ENCODE results near the gene SMOC1.

SMOC1 gene

DNA sequence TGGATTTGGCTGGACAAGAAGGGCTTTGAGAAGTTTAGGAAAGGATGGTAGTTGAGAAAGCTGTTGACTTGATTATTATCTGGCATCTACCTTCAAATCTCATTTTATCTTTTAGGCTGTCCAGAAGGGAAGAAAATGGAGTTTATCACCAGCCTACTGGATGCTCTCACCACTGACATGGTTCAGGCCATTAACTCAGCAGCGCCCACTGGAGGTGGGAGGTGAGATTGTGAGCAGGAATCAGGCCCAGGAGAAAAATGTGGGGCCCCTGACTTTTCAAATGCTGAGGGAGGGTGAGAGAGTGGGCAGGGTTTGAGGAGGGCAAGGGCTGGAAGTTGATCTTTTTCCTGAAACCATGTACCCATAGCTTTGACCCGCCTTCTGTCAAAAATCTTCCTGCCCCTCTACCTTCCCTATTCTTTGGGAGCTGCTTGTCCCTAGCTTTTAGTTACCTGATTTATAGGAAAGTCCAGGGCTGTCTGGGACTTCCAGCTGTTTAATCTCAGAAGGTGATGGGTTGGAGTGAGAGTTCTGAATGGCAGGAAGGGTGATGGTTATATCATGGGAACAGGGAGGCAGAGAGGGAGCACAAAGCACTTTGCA, 134.2 kb downstream of the SMOC1 start:
- DNase-seq: peak; percentile 45 to 61 (median 47)

DNA sequence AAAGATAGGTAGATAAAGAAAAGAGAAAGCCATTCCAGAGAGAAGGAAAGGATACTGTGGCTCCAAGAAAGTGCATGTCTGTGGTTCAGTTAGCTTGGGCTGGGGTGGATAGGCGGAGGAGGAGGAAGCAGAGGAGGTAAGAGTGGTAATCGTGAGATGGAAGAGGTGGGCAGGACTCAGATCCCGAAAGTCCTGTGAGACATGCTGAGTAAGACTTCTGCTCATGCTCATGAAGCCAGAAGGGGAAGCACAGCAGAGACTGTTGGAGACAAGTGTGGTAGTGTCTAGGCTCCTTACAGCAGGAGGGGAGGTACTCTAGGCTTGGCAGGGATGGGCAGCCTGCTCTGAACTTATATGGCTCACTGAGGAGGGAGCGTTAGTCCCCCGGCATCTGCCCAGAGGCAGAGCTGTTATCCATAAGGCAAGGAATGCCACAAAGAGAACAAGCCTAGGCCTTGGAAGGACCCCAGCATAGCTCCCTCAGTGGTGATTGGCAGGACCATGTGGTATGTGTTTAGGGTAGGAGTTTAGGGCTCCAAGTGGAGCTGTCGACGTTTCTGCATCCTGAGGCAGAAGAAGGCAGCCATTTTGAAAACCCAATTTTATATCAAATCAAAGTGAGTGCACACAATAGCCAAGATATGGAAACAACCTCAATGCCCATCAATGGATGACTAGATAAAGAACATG, 135.3 kb downstream of the SMOC1 start:
- peak; percentile 61 to 63 (median 61) for DNase-seq

DNA sequence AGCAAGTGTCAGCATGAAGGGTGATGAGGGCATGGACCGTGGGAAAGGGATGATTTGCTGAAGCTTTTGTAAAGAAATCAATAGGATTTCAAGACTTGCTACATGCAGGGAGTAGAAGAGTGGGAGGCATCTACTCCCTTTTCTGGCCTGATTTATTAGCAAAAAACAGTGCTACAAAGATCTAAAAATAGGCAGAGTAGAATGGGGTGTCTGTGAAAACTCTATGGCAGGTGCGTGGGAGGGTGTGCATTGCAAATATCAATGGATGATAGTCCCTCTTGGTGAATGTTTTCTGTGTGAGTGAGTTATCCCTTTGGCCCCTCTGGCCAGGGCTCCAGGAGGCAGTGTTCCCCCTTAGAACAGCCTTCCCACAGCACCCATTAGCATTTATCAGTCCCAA, 139.0 kb downstream of the SMOC1 start:
- DNase-seq: no peak

DNA sequence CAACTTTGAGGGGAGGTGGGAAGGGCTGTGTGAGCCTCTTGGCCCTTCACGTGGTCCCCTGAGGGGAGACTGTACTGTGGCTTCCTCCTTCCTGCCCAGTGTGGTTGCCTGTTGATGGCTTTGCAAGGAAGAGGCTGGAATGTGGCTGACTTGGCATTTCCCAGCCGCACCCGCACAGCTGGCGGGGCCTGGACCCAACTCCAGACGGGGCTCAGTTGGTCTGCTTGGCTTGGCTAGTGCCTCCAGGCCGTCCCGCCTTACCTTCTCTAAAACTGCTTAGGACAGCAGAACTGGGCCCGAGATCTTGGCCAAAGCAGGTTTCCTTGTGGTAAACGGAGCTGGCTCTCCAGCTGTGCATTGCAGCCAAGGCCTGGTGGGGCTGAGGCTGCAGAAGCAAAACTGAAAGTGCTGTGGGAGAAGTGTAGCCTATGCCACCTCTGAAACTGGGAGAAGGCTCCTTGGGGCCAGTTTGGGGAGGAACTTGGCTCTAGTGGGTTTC, 139.5 kb downstream of the SMOC1 start:
- peak; percentile 71 to 81 (median 78) for DNase-seq

GRCh38 chr14:70019695-70020094, 140.5 kb downstream of the SMOC1 start:
- DNase-seq: no peak

DNA sequence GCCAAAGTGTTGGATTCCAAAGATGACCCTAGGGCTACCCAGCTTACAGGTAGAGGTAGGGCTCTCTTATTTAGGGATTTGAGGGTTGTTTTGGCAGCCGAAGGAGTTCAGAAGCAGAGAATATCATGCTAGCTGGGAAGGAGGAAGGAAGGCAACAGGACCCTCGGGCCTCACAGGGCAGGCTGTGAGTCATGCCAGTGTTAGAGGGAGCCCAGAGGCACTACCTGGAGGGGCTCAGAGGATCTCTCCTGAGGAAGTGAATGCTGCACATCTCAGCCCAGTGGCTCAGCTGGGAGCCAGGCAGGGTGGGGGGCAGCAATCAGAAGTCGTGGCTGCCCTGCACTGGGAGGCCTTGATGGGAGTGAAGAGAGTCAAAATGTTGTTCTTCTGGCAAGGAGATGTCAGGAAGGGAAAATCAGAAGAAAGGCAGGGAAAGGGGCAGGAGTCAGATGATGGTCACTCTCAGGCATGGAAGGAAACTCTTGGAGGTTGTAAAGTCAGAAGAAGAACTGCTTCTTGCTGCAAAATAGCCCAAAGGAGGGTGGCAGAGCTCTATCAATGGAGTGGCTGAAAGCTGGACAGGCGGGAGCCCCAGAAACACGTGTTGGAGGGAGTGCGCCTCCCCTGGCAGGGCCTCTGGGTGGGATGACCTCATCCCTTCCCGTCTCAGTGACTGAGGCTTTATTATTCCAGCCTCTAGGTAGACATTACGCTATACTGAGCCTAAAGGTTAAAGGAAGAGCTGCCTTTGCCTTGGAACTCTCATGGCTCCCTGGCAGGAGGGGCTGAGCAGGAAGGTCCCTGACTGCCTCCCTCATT, 141.3 kb downstream of the SMOC1 start:
- peak; percentile 47 to 59 (median 53) for DNase-seq

DNA sequence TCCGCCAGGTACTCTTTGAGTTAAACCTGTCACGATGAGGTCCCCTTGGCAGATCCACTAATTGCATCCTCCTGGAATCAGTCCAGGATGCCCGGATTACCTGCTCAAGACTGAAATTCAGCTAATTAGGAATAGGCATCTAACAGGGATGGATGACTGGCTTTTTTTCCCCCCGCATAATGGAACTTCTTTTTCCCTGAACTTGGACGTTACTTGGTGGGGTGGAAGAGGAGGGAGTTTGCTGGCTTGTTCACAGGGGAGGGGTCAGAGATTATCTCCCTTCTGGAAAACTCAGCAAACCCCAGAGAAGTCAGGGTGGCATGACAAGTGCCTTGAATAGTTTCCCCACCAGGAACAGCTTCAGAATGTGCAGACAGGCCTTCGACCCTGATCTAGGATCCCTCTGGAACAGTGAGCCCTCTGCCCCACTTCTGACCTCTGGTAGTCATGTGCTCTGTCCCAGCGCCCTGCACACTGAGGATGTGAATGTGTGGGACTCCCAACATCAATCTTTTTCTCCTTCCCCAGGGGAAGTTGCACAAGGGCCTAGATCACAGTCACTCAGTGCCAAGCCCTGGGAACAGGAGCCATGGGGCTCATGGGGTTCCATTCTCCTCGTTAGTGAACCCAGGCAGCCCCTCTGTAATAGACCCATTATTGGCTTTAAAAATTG, 142.5 kb downstream of the SMOC1 start:
- DNase-seq: peak; percentile 48 to 62 (median 55)

DNA sequence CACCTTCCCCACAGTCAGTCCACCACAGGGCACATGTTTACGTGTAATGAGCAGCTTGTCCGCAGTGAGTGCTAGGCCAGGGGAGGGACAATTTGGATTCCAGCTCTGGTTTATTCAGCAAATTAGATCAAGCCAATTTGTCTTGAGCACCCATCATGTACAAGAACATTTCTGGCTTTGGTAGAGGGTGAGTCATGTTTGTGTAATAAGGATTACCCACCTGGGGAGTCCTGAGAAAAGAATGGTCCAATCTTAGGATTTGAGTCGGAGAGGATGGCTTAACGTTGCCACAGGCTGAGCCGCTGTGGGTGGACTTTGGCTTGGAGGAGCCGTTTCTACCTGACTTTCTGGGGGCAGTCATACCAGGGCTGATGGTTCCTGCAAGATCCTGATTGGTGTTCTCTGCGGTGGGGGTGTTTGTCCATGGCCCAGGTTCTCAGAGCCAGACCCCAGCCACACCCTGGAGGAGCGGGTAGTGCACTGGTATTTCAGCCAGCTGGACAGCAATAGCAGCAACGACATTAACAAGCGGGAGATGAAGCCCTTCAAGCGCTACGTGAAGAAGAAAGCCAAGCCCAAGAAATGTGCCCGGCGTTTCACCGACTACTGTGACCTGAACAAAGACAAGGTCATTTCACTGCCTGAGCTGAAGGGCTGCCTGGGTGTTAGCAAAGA, 143.7 kb downstream of the SMOC1 start:
- no peak for DNase-seq

GRCh38 chr14:70023871-70024270, 144.7 kb downstream of the SMOC1 start:
- no peak for DNase-seq

DNA sequence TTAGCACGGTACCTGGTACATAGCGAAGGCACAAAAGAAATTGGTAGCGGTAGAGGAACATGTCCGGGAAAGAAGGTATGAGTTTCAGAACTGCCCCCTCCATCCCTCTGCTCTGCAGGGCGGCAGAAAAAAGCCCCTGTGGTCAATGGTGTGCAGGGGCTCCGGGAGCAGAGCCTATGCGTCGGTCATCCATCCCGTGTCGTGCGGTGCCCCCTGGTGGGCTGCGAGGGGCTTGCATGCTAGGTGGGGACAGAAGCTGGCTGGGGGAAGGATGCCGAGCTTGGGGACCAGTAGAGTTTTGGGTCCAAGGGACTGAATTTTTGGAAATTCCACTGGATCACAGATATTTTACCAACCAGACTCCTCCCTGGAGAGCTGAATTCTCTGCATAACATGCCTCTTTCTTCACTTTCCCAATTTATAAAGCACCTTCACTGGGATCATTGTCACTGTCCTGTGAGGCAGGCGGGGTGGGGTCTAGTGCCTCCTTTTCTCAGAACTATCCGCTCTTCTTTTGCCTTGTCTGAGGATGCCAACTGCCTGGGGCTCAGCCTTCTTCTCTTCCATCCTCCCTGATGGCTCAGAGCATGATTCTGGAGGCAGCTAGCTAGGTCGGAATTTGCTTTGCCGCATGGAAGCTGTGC, 148.7 kb downstream of the SMOC1 start:
- DNase-seq: peak; percentile 64 to 86 (median 83)

GRCh38 chr14:70029296-70030132, 150.3 kb downstream of the SMOC1 start:
- no peak for DNase-seq

DNA sequence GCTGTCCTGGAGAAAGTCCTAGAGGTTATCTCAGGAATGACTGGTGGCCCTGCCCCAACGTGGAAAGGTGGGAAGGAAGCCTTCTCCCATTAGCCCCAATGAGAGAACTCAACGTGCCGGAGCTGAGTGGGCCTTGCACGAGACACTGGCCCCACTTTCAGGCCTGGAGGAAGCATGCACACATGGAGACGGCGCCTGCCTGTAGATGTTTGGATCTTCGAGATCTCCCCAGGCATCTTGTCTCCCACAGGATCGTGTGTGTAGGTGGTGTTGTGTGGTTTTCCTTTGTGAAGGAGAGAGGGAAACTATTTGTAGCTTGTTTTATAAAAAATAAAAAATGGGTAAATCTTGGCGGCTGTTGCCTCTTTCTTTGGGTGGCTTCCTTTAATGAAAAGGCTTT, 152.8 kb downstream of the SMOC1 start:
- no peak for DNase-seq

DNA sequence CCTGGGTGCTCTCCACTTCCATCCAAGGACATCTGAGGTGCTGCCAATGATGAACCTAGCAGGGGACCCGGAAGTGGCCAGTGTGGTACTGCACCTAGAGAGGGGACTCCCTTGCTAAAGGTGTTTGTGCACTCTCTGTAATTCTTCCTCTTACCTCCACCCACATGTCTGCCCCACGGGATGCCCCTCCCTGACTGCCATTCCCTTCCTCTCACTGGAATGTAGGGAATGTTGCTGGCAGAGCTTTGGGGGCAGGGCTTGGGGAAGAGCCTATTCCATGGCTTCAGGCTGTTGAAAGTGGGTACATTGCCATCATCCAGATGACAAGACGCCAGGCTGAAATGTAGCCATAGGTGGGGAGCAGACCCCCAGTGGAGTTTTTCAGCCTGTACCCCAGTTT, 153.2 kb downstream of the SMOC1 start:
- DNase-seq: no peak

- DNase-seq: no peak
These were observed 153.9 kb downstream of the SMOC1 start for GRCh38 chr14:70033116-70033515.

- DNase-seq: no peak
These were observed 154.3 kb downstream of the SMOC1 start for GRCh38 chr14:70033561-70033960.

GRCh38 chr14:70034257-70034656, 155.0 kb downstream of the SMOC1 start:
- no peak for DNase-seq

DNA sequence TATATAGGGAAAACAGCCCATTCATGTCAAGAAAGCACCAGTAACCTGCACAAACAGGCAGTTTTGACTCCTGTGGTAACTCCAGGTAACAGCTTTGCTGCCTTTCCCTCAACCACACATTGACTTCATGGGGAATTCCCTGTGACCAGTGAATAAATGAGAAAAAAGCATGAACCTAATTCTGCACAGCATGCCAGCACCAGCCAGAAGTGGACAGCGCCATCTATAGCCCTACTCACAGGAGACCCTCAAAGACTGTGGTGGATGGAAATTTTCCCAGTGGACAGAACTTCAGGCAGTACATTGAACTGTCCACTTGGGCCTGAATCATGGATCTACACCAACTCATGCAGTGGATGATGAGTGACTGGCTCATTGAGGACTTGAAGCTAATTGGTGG, 157.4 kb downstream of the SMOC1 start:
- no peak for DNase-seq

DNA sequence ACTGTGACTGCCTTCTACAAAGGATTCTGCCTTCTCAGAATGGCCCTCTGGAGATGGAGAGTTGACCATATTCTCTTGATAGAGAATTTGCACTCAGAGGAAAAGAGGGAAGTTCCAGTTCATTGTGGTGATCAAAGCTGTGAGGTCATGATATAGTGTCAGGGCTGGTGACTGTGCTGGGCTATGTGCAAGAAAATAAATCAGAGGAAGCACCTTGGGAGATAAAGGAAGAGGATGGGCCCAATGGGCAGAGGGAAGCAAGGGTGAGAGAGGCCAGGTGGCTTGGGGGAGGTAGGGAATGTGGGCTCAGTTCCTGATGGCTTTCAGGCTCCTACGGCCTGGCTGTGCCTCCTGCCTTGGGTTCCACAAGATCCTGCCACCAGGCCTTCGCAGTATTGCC, 163.8 kb downstream of the SMOC1 start:
- peak in 2 of 3 donors; percentile 18 to 22 for DNase-seq

- DNase-seq: no peak
These were observed 166.1 kb downstream of the SMOC1 start for GRCh38 chr14:70045310-70045709.

- DNase-seq: peak in 2 of 3 donors; percentile 9 to 16
These were observed 166.8 kb downstream of the SMOC1 start for GRCh38 chr14:70045844-70046535.

All from suppressor macrophage treated with lipopolysaccharide for 1 hour (primary cell).